AG09309 (cell line): ENCODE measurements around the gene COQ9.

Source experiments
- DNase-seq: peaks from one replicate; pipeline ENCODE4 v3.0.0-alpha.2; 2010; ENCODE audit warnings: low read depth
- H3K4me3 ChIP-seq: 2 replicates; pipeline ENCODE4 v1.5.1; 2011; ENCODE audit warnings: mild to moderate bottlenecking, low read depth, low read length, moderate library complexity; ENCODE audit not compliant: control insufficient read depth
- TF ChIP-seq, protein P1 (sequence below): IDR thresholded peaks from 2 replicates; pipeline ENCODE4 v1.5.1; 2011; ENCODE audit warnings: mild to moderate bottlenecking, low read depth, low read length, inconsistent platforms; ENCODE audit not compliant: insufficient read depth, control insufficient read depth; ENCODE audit errors: missing control alignments

Gene COQ9

DNA sequence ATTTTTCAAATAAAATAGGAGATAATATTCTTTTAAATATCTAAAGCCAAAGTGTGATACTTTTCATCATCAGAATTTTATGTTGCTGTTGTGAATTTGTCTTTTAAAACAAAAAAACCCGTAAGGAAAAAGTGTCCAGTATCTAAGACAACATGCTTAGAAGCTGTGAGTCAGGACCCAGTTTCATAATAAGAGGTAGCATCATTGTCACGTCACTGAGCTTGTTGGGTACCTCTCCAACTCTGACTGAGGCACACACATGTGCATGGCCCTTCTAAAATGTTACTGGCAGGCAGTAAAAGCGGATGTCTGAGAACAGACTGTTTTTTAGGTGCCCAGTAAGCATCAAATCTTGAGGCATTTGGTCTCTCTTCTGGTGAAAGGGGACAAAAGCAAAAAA is 2.6 kb upstream of the COQ9 start:
- no peak overlapping the region for H3K4me3 ChIP-seq
- TF ChIP-seq, protein P1, sequence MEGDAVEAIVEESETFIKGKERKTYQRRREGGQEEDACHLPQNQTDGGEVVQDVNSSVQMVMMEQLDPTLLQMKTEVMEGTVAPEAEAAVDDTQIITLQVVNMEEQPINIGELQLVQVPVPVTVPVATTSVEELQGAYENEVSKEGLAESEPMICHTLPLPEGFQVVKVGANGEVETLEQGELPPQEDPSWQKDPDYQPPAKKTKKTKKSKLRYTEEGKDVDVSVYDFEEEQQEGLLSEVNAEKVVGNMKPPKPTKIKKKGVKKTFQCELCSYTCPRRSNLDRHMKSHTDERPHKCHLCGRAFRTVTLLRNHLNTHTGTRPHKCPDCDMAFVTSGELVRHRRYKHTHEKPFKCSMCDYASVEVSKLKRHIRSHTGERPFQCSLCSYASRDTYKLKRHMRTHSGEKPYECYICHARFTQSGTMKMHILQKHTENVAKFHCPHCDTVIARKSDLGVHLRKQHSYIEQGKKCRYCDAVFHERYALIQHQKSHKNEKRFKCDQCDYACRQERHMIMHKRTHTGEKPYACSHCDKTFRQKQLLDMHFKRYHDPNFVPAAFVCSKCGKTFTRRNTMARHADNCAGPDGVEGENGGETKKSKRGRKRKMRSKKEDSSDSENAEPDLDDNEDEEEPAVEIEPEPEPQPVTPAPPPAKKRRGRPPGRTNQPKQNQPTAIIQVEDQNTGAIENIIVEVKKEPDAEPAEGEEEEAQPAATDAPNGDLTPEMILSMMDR, result no peak
- DNase-seq, result peak; percentile 51

DNA sequence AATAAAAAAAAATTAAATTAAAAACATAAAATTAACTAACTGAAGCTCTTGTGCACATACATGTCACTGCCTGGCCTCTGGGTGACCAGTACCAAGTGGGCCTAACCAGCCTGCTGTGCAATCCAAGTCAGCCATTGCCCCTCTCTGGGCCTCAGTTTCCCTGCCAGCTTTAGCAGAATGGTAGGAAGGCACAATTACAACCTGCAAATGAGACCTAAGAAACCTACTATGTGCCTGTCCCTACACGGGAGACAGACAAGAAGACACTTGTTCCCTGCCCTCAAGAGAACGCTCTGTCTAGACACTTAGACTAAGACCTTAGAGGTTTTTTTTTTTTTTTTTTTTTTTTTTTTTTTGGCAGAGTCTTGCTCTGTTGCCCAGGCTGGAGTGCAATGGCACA is 1.8 kb upstream of the COQ9 start:
- TF ChIP-seq, protein P1, result no peak
- H3K4me3 ChIP-seq, result no peak overlapping the region
- no peak for DNase-seq

DNA sequence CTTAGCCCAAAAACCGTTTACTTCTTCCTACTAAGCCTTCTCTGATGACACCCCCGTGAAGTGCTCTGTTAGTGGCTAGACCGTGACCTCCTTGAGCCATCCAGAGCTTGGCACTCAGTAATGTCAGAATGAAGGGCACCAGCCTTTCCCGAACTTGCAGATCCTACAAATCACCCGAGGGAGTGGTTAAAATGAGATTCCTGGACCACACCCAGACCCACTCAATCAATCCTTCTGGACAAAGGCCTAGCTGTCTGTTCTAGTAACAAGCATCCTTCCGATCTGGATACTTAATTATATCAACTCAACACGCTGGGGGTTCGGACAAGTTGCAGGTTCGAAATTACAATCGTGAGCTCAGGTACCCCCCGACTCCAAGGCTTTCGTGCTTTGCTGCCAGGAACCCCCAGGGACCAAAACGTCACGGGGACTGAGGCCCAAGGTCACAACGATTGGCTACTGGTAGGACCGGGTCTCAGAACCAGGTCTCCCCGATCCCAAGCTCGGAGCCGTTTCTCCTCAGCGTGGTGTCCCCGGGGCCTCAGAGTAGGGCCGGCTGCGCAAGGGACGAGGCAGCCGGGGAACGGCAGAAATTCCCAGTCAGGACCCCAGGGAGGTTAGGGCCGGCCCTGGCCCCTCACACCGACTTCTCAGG is 621 bp upstream of the COQ9 start:
- TF ChIP-seq, protein P1, result no peak
- DNase-seq, result no peak

DNA sequence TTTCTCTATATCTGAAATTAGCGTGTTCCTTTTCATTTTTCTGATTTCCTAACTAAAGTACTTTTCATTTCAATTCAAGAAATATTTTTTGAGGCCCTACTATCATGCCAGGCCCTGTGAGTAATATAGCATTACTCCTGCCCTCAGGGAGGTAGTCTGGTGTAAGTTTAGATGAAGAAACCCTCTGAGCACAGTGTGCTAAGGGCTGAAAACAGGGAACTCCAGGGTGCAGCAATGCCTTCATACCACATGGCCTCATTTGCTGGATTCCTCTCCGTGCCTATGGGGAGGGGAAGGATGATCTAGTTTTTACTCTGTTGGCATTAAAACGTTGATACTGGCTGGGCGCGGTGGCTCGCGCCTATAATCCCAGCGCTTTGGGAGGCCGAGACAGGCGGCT is 4.7 kb downstream of the COQ9 start:
- DNase-seq, result no peak
- no peak overlapping the region for H3K4me3 ChIP-seq
- TF ChIP-seq, protein P1, result no peak

More for the DNA sequence above, 621 bp upstream of the COQ9 start:
- peak overlapping the region; percentile 92 for H3K4me3 ChIP-seq

DNA sequence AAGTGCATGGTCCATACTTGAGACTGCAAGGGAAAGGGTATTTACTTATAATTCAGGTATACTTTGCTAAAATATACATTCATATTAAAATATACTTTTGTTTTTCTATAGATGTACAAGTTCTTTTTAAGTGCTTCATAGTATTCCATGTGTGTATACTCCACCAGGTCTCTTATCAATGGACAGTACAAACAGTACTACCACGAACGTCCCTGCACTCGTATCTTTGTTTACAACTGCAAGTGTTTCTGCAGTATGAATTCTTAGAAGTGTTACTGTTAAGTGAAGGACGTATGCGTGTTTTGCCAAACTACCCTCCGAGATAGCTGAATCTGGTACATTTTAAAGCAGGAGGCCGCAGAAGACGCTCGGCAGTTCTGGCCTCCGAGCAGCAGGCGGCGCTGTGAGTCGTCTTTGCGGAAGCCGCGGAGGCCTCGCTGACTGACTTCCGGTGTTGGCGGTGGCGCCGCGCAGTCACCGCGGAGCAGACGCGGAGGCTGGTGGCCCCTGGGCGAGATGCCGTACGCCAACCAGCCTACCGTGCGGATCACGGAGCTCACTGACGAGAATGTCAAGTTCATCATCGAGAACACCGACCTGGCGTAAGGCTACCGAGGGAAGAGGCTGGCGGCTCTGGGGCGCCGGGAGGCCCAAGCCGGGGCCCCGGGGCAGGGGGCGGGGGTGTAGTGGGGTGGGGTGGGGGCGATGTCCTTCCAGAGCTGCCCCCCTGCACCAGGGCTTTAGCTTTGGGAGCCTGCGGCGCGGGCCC is 15.1 kb downstream of the COQ9 start, which contains the start of gene POLR2C:
POLR2C (plus strand) TSS at position 471 of the 769 bp plus-strand sequence; CDS start at position 517, 46 bp downstream.
- peak within 1 kb of the TSS; percentile 85 for H3K4me3 ChIP-seq
- DNase-seq, result peak; percentile 31
- TF ChIP-seq, protein P1, result peak; percentile 95

DNA sequence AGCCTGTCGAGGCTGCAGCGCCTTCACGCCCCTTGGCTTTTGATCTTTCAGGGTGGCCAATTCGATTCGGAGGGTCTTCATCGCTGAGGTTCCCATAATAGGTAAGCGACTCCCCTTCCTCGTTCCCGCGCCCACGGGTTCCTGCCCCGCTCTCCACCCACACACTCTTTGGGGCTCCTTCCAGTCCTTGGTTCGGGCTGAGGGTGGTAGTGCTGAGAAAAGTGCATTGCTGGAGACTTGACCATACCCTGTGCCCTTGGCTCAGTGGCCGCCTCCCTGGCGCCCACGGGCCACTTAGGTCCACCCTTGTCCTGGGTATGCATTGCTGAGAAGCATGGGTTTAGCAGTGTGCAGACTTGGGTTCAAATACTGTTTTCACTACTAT is 15.7 kb downstream of the COQ9 start:
- TF ChIP-seq, protein P1, result no peak
- peak overlapping the region; percentile 85 for H3K4me3 ChIP-seq
- DNase-seq, result no peak
